ENCODE measurements around the gene OPALIN.

- no peak for TF ChIP-seq CTCF (conservative IDR thresholded peaks at IDR 0.05; ENCODE audit: low read length)
- no peak for TF ChIP-seq EZH2phosphoT487 (IDR thresholded peaks at IDR 0.05; ENCODE audit: borderline replicate concordance)
Measured at GRCh38 chr10:96374004-96374403, 15.2 kb upstream of the OPALIN start.
